H9 (cell line): ENCODE results near the gene CERS5. TPM values are rescaled to one million over a fixed set of nuclear protein-coding genes. Genes with fewer than 3 reads are reported as not detected.

Experiments
- DNase-seq: peaks from one replicate; pipeline ENCODE4 v3.0.0-alpha.2; 2017
- H2AFZ ChIP-seq: one replicate; pipeline ENCODE4 v1.6.1; 2013; ENCODE audit warnings: mild to moderate bottlenecking, low read length, control low read depth, moderate library complexity
- H2AK5ac ChIP-seq: 2 replicates; pipeline ENCODE4 v1.6.1; 2013; ENCODE audit warnings: low read length, control low read depth, mixed read lengths; ENCODE audit not compliant: insufficient read length
- H2BK120ac ChIP-seq: one replicate; pipeline ENCODE4 v1.6.1; 2013; ENCODE audit warnings: low read depth, mild to moderate bottlenecking, low read length, control low read depth, inconsistent platforms; ENCODE audit not compliant: poor library complexity, severe bottlenecking
- H2BK12ac ChIP-seq: 2 replicates; pipeline ENCODE4 v1.6.1; 2013; ENCODE audit warnings: low read length, control low read depth, mixed read lengths, low read depth; ENCODE audit not compliant: insufficient read length
- H2BK15ac ChIP-seq: 2 replicates; pipeline ENCODE4 v1.6.1; 2013; ENCODE audit warnings: low read depth, low read length, control low read depth
- H2BK20ac ChIP-seq: one replicate; pipeline ENCODE4 v1.6.1; 2013; ENCODE audit warnings: low read depth, mild to moderate bottlenecking, low read length, control low read depth, inconsistent platforms; ENCODE audit not compliant: poor library complexity, severe bottlenecking
- H2BK5ac ChIP-seq: 2 replicates; pipeline ENCODE4 v1.6.1; 2013; ENCODE audit warnings: low read length, control low read depth, mixed read lengths; ENCODE audit not compliant: insufficient read length
- H3K14ac ChIP-seq: 2 replicates; pipeline ENCODE4 v1.6.1; 2013; ENCODE audit warnings: low read length, control low read depth; ENCODE audit not compliant: insufficient read depth
- H3K18ac ChIP-seq: 2 replicates; pipeline ENCODE4 v1.6.1; 2013; ENCODE audit warnings: low read depth, mild to moderate bottlenecking, mixed read lengths, low read length, control low read depth; ENCODE audit not compliant: insufficient read length
- H3K23ac ChIP-seq: 2 replicates; pipeline ENCODE4 v1.6.1; 2013; ENCODE audit warnings: low read length, control low read depth, mixed read lengths, low read depth; ENCODE audit not compliant: insufficient read length
- H3K23me2 ChIP-seq: 2 replicates; pipeline ENCODE4 v1.6.1; 2013; ENCODE audit warnings: low read depth, mild to moderate bottlenecking, mixed read lengths, low read length, control low read depth; ENCODE audit not compliant: insufficient read length, poor library complexity, severe bottlenecking
- H3K27ac ChIP-seq: 2 replicates; pipeline ENCODE4 v1.5.1; 2013; ENCODE audit warnings: low read length, control low read depth, mixed read lengths, low read depth; ENCODE audit not compliant: insufficient read length
- H3K27me3 ChIP-seq: 2 replicates; pipeline ENCODE4 v1.6.1; 2013; ENCODE audit warnings: low read length, control low read depth, inconsistent platforms; ENCODE audit not compliant: insufficient read depth
- H3K4ac ChIP-seq: 2 replicates; pipeline ENCODE4 v1.6.1; 2013; ENCODE audit warnings: low read depth, mild to moderate bottlenecking, control low read depth, inconsistent platforms, low read length, moderate library complexity
- H3K4me1 ChIP-seq: 2 replicates; pipeline ENCODE4 v1.6.1; 2013; ENCODE audit warnings: low read length, control low read depth, inconsistent platforms; ENCODE audit not compliant: insufficient read depth
- H3K4me2 ChIP-seq: 2 replicates; pipeline ENCODE4 v1.6.1; 2013; ENCODE audit warnings: low read length, control low read depth, mixed read lengths; ENCODE audit not compliant: insufficient read length, insufficient read depth
- H3K56ac ChIP-seq: 2 replicates; pipeline ENCODE4 v1.6.1; 2013; ENCODE audit warnings: low read depth, mild to moderate bottlenecking, mixed read lengths, low read length, control low read depth; ENCODE audit not compliant: insufficient read length
- H3K79me1 ChIP-seq: 2 replicates; pipeline ENCODE4 v1.6.1; 2013; ENCODE audit warnings: low read depth, mild to moderate bottlenecking, moderate library complexity, low read length, control low read depth, inconsistent platforms; ENCODE audit not compliant: insufficient read depth, poor library complexity, severe bottlenecking
- H3K79me2 ChIP-seq: 2 replicates; pipeline ENCODE4 v1.6.1; 2013; ENCODE audit warnings: low read length, control low read depth, inconsistent platforms; ENCODE audit not compliant: insufficient read depth
- H3K9ac ChIP-seq: 2 replicates; pipeline ENCODE4 v1.6.1; 2013; ENCODE audit warnings: low read length, control low read depth, mixed read lengths; ENCODE audit not compliant: insufficient read length; ENCODE audit errors: extremely low read depth
- H3K9me3 ChIP-seq: one replicate; pipeline ENCODE4 v1.6.1; 2013; ENCODE audit warnings: low read depth, low read length, inconsistent platforms; ENCODE audit not compliant: control insufficient read depth
- H3T11ph ChIP-seq: one replicate; pipeline ENCODE4 v1.6.1; 2013; ENCODE audit warnings: mild to moderate bottlenecking, low read length, control low read depth, inconsistent platforms
- H4K20me1 ChIP-seq: one replicate; pipeline ENCODE4 v1.6.1; 2013; ENCODE audit not compliant: control insufficient read depth, insufficient read length, insufficient read depth
- H4K5ac ChIP-seq: 2 replicates; pipeline ENCODE4 v1.6.1; 2013; ENCODE audit warnings: low read depth, mild to moderate bottlenecking, mixed read lengths, low read length, control low read depth; ENCODE audit not compliant: insufficient read length
- H4K8ac ChIP-seq: replicated peaks from 2 replicates; pipeline ENCODE4 v1.6.1; 2013; ENCODE audit warnings: low read length, control low read depth, mixed read lengths, low read depth; ENCODE audit not compliant: insufficient read length
- H4K91ac ChIP-seq: 2 replicates; pipeline ENCODE4 v1.6.1; 2013; ENCODE audit warnings: low read depth, mild to moderate bottlenecking, moderate library complexity, mixed read lengths, low read length, control low read depth; ENCODE audit not compliant: insufficient read length
- H3K27ac Mint-ChIP-seq, 3 experiments: 2 replicates in 2 of 3; 3 replicates in 1 of 3; pipeline ENCODE4 v1.8.0; 2020 to 2021; ENCODE audit warnings: mixed read lengths in 3 of 3, mild to moderate bottlenecking in 1 of 3, moderate library complexity in 1 of 3
- H3K27me3 Mint-ChIP-seq: 2 replicates; pipeline ENCODE4 v1.8.0; 2021; ENCODE audit warnings: low read depth, mild to moderate bottlenecking, moderate library complexity, mixed read lengths
- H3K36me3 Mint-ChIP-seq, 3 experiments: 2 replicates in 2 of 3; 3 replicates in 1 of 3; pipeline ENCODE4 v1.8.0; 2020 to 2021; ENCODE audit warnings: low read depth in 3 of 3, mixed read lengths in 3 of 3; ENCODE audit not compliant: insufficient read depth in 1 of 3
- H3K4me1 Mint-ChIP-seq, 2 experiments: 2 replicates each; pipeline ENCODE4 v1.8.0; 2020; ENCODE audit warnings: mixed read lengths in 2 of 2
- H3K4me3 Mint-ChIP-seq, 2 experiments: 2 replicates in 1 of 2; 3 replicates in 1 of 2; pipeline ENCODE4 v1.8.0; 2020 to 2021; ENCODE audit warnings: mild to moderate bottlenecking in 2 of 2, mixed read lengths in 2 of 2, moderate library complexity in 1 of 2
- H3K9me3 Mint-ChIP-seq, 2 experiments: 2 replicates in 1 of 2; 3 replicates in 1 of 2; pipeline ENCODE4 v1.8.0; 2020; ENCODE audit warnings: mild to moderate bottlenecking in 2 of 2, mixed read lengths in 2 of 2, moderate library complexity in 1 of 2
- WGBS: extraction: QIAGEN DNeasy Blood & Tissue Kit; methylation state at CpG from one replicate; pipeline ENCODE4 v1.1.7; 2013; ENCODE audit warnings: missing lambda C conversion rate, low lambda C conversion rate, mixed read lengths; ENCODE audit not compliant: insufficient read length; ENCODE audit errors: extremely low coverage; 5-methylcytosine and 5-hydroxymethylcytosine counted together
- total RNA-seq: library from RNA; stranded (reverse); gene quantifications from 2 replicates; pipeline ENCODE4 v1.2.1, GENCODE V29; 2021
- TF ChIP-seq, protein P1 (sequence below): fragments of 200-600 bp; sonication (generic); conservative IDR thresholded peaks from 3 replicates; pipeline ENCODE4 v1.8.0; 2021; ENCODE audit warnings: antibody characterized with exemption, mild to moderate bottlenecking

CERS5 gene
- total RNA-seq, 1 experiment from 2014 or later = 68.8 TPM

DNA sequence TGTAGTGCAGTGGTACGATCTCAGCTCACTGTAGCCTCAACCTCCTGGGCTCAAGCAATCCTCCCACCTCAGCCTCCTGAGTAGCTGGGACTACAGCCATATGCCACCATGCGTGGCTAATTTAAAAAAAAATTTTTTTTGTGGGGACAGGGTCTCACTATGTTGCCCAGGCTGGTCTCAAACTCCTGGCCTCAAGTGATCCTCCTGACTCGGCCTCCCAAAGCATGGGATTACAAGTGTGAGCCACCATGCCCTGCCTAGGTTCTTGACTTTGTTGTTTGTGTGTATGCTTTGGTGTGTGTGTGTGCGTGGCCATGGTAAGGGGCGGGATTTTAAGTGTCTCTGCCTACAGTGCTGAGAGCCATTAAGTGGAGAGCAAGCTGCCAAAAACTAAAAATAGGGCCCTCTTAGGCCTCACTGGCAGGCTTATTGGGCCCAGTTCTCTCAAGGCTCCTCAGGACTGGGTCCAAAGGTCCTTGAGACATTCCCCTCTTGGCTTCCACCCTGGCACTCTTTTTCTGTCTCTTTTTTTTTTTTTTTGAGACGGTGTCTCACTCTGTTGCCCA is 50.0 kb downstream of the CERS5 start:
- Mint-ChIP-seq H3K4me3 (no peak overlapping the region), H3K4me1 (peaks cover 1 to 10% of the 10 kb centered on the region in 2 experiments; a peak in 2 of 4 replicates), H3K9me3 (no peaks in the 10 kb centered on the region), H3K36me3 (peaks cover 2 to 14% (median 9%) of the 10 kb centered on the region in 3 experiments; a peak in 4 of 7 replicates), H3K27ac (no peak overlapping the region), H3K27me3 (no peaks in the 10 kb centered on the region)
- Histone ChIP-seq H4K20me1 (no peaks in the 10 kb centered on the region), H3K79me2 (no peaks in the 10 kb centered on the region), H3K9ac (no peak overlapping the region), H3K14ac (no peak overlapping the region), H2AK5ac (no peak overlapping the region), H3T11ph (no peak overlapping the region), H4K5ac (no peak overlapping the region), H2AFZ (no peak overlapping the region), H2BK15ac (no peak overlapping the region), H3K79me1 (peaks cover 3% of the 10 kb centered on the region), H3K27me3 (no peaks in the 10 kb centered on the region), H4K91ac (no peak overlapping the region), H3K23me2 (peaks cover 3% of the 10 kb centered on the region), H3K4me1 (no peaks in the 10 kb centered on the region), H2BK120ac (no peak overlapping the region), H3K4me2 (no peak overlapping the region), H3K9me3 (no peaks in the 10 kb centered on the region), H3K23ac (no peak overlapping the region), H2BK5ac (no peak overlapping the region), H3K4ac (no peak overlapping the region), H3K27ac (no peak overlapping the region), H3K18ac (no peak overlapping the region), H4K8ac (no peak overlapping the region), H2BK12ac (no peak overlapping the region), H2BK20ac (no peak overlapping the region), H3K56ac (no peak overlapping the region)
- WGBS = no CpG with 5 or more reads among the region's 6 CpGs
- TF ChIP-seq, protein P1, sequence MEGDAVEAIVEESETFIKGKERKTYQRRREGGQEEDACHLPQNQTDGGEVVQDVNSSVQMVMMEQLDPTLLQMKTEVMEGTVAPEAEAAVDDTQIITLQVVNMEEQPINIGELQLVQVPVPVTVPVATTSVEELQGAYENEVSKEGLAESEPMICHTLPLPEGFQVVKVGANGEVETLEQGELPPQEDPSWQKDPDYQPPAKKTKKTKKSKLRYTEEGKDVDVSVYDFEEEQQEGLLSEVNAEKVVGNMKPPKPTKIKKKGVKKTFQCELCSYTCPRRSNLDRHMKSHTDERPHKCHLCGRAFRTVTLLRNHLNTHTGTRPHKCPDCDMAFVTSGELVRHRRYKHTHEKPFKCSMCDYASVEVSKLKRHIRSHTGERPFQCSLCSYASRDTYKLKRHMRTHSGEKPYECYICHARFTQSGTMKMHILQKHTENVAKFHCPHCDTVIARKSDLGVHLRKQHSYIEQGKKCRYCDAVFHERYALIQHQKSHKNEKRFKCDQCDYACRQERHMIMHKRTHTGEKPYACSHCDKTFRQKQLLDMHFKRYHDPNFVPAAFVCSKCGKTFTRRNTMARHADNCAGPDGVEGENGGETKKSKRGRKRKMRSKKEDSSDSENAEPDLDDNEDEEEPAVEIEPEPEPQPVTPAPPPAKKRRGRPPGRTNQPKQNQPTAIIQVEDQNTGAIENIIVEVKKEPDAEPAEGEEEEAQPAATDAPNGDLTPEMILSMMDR = no peak
- DNase-seq = no peak
